Ishikawa (cell line): ENCODE measurements around the gene ZNF646.

Source experiments
- EP300 ChIP-seq: IDR thresholded peaks from 2 replicates; pipeline ENCODE4 v1.6.1; 2012; ENCODE audit warnings: borderline replicate concordance
- FOXM1 ChIP-seq: IDR thresholded peaks from 2 replicates; pipeline ENCODE4 v1.6.1; 2012; ENCODE audit warnings: low read depth, borderline replicate concordance
- YY1 ChIP-seq: IDR thresholded peaks from 2 replicates; pipeline ENCODE4 v1.6.1; 2012; ENCODE audit warnings: low read depth
- ZBTB7A ChIP-seq: IDR thresholded peaks from 2 replicates; pipeline ENCODE4 v1.6.1; 2012; ENCODE audit warnings: low read depth
- TF ChIP-seq, protein P1 (sequence below): IDR thresholded peaks from 2 replicates; pipeline ENCODE4 v1.6.1; 2012; ENCODE audit warnings: low read depth, mild to moderate bottlenecking

GRCh38 chr16:31083081-31083480 lies 8.9 kb downstream of the ZNF646 start:
- TF ChIP-seq EP300 (no peak), ZBTB7A (no peak), YY1 (no peak), FOXM1 (no peak)
- TF ChIP-seq, protein P1, sequence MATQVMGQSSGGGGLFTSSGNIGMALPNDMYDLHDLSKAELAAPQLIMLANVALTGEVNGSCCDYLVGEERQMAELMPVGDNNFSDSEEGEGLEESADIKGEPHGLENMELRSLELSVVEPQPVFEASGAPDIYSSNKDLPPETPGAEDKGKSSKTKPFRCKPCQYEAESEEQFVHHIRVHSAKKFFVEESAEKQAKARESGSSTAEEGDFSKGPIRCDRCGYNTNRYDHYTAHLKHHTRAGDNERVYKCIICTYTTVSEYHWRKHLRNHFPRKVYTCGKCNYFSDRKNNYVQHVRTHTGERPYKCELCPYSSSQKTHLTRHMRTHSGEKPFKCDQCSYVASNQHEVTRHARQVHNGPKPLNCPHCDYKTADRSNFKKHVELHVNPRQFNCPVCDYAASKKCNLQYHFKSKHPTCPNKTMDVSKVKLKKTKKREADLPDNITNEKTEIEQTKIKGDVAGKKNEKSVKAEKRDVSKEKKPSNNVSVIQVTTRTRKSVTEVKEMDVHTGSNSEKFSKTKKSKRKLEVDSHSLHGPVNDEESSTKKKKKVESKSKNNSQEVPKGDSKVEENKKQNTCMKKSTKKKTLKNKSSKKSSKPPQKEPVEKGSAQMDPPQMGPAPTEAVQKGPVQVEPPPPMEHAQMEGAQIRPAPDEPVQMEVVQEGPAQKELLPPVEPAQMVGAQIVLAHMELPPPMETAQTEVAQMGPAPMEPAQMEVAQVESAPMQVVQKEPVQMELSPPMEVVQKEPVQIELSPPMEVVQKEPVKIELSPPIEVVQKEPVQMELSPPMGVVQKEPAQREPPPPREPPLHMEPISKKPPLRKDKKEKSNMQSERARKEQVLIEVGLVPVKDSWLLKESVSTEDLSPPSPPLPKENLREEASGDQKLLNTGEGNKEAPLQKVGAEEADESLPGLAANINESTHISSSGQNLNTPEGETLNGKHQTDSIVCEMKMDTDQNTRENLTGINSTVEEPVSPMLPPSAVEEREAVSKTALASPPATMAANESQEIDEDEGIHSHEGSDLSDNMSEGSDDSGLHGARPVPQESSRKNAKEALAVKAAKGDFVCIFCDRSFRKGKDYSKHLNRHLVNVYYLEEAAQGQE, result no peak
